GM21786 (cell line): ENCODE measurements around the gene WDR62.

Experiments
- ATAC-seq: cut with Tn5 transposase; IDR thresholded peaks from one replicate; pipeline ENCODE4 v1.9.1; 2021; ENCODE audit not compliant: unreplicated experiment

Gene WDR62

GRCh38 chr19:36054733-36055686, at the start of gene WDR62:
Gene WDR62, plus strand, starts transcription at chr19:36054897. Its CDS starts 75 bp downstream, at chr19:36054972.
- ATAC-seq, result peak; percentile 68

DNA sequence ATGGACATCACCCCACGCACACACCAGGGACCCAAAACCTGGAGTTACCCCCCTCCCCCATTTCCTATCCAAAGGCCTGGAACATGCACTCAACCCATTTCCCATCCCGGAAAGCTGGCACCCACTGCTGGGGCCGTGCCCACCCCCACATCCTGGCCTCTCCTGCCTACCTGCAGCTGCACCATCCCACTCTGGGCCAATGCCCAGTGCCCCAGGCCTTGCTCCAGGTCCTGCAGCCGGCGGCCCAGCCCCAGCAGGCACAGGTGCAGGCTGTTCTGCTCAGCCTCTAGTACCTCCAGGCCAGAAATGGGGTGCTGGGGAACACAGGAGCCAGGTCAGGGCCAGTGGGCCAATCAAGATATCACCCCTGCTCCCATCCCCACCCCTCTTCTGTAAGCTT, 47.7 kb upstream of the WDR62 start:
- ATAC-seq, result no peak

GRCh38 chr19:36008336-36008978, 46.2 kb upstream of the WDR62 start, which contains the start of gene SYNE4:
Gene SYNE4, minus strand, starts transcription at chr19:36008813. Its CDS starts 132 bp downstream, at chr19:36008681.
- ATAC-seq, result no peak

- no peak for ATAC-seq
Measured at GRCh38 chr19:36009220-36009619, 45.5 kb upstream of the WDR62 start.

DNA sequence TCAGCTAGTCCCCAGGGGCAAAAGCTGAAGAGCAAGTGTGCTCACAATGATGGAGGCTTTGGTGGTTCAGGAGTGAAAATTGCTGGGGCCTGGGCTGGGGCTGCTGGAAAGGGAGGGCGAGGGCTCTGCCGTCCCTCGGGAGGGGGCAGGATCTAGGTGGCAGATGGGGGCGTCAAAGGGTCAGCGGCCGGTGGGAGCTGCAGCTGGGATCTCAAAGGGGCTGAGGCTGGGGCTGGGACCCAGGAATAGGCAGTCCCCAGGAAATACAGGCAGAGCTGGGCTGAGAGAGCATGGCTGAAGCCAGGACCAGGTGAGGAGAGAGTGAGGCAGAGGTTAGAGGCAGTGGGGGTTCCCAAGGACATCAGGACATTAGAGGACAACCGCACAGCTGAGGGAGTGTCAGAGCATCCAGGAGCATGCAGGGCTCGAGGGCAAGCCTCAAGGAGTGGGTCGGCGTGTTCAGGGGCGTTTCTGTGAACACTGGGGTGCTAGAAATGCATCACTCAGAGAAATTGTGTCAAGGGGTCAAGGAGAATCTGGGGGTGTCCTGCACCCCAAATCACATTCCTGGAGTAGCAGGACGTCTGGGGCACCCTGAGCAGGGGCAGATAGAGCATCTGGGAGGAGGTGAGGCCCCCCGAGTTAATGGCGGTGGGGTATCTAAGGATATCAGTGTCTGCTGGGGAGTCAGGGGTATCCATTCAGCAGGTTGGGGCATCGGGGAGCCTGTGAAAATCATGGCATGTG, 44.9 kb upstream of the WDR62 start:
- ATAC-seq, result no peak

DNA sequence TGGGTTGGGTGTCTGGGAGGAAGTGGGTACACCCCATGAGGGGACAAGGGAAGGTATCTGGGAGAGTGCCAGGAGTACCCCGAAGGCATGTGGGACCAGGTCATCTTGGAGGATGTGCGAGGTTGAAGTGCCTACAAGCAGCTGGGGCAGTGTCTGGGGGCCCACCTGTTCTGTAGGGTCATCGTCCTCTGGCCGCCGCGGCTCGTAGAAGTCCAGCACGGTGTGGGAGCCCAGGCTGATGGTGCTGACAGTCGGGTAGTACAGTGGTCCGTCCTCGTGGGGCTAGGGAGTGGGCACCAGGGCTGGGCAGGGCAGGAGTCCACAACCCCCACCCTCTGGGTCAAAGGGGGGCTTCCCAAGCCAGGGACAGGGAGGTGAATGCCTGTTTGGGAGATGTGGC, 44.3 kb upstream of the WDR62 start:
- no peak for ATAC-seq

- ATAC-seq, result no peak
Measured at GRCh38 chr19:36013280-36014011, 41.3 kb upstream of the WDR62 start.

DNA sequence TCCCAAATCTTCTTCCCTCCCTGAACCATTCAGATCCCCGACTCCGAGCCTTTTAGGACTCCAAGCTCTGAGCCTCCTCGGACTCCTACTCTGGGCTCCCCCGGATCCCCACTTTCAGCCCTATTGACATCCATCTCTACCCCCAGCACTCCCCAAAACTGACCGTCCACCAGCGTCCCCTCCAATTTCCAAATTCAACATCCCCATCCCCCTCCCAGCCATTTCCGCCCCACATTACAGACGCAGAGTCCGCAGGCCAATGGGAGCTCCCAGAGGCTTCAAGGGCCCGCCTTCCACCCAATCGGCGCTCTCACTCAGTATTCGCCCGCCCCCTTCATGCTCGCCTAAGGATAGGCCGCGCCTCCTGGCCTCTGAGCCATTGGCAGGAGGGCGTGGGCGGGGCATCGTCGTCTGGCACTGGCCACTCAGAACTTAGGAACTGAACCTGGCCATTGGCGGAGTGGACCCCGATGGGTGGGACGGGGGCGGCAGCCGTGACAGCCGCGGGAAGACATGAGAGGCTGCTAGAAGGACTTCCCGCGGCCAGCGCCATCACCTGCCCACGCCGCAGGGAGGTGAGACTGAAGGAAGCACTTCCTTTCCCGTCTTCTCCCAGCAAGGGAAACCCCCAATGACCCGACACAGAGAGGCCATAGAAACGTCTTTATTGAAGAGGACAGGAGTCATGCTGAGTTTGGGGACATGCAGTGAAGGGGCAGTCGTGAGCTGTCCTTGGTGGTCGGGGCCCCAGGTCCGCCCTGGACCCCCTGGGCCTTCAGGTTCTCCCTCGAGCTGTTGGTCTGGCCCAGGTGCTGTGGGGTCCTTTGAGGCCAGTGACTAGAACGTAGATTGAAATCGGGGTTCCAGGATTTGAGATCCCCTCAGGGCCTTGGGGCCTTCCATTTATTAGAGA, 40.4 kb upstream of the WDR62 start, which contains the start of gene ALKBH6:
Gene ALKBH6, minus strand, starts transcription at position 202 of the 913 bp plus-strand sequence. CDS start 816 bp downstream, outside the sequence.
- ATAC-seq, result peak; percentile 96

DNA sequence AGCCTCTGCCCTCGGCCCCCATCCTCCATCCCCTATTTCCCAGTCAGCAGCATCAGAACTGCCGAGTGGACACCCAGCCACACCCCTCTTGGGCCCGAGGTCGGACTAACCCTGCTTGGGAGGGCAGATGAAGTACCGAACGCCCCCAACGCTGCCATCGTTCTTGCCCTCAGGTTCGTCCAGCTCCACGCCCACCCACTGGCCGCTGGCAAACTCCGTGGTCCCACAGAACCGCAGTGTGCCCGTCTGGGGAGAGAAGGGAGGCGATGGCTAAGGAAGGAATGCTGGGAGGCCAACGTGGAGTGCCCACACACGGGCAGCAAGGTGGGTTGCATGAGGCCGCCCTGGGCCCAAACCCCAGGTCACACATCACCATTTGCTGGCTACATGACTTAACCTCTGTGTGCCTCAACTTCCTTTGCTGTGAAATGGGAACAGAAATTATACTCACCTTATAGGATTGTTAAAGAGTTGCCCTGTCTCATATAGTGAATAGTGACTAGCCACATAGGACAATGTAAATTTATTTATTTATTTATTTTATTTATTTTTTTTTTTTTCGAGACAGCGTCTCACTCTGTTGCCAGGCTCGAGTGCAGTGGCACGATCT, 35.5 kb upstream of the WDR62 start:
- ATAC-seq, result no peak

- no peak for ATAC-seq
Measured at GRCh38 chr19:36023432-36023831, 31.3 kb upstream of the WDR62 start.

DNA sequence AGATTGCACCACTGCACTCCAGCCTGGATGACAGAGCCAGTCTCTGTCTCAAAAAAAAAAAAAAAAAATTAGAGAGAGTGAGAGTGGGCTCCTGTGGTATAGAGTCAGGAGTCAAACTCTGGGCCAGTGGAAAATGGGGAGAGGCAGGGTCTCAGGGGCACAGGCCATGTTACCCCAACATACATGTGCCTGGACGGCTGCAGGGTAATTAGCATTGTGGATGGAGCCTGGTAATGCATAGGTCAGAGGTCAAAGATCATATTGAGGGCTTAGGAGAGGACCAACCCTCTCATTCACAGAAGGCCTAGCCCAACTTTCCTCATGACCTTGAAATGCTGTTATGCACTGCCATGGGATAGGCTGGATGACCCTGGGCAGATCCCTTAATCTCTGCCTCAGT, 29.2 kb upstream of the WDR62 start:
- no peak for ATAC-seq

DNA sequence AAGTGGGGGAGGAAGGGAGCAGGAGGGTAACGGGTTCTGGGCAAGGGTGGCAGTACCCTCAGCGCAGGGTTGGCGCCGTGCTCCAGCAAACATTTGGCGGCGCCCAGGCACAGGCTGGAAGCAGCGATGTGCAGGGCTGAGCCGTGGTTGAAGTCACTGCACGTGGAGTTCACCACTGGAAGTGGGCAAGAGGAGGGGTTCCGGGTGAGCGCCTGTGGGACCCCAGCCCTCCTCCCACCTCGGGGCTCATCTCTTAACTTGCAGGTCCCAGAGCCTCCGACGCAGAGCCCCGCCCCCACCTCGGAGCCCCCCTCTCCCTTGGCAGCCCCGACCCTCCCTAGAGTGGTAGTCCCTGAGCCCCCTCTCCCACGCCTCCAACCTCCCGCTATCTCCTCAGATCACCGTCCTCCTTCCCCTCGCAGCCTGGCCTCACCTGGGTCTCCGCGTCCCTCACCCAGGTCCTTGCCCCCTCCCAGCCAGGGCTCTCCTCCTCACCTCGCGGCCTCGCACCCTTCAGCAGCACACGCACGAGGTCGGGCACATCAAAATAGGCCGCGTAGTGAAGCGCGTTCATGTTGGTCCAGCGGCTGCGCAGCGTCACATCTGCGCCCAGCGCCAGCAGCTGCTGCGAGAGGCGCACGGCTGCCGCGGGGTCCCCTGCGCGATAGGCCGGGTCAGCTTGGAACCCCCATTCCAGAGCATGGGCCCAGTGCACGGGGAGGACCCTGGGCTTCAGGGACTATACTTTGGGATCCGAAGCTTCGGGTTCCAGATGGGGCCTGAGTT, 28.4 kb upstream of the WDR62 start:
- no peak for ATAC-seq

DNA sequence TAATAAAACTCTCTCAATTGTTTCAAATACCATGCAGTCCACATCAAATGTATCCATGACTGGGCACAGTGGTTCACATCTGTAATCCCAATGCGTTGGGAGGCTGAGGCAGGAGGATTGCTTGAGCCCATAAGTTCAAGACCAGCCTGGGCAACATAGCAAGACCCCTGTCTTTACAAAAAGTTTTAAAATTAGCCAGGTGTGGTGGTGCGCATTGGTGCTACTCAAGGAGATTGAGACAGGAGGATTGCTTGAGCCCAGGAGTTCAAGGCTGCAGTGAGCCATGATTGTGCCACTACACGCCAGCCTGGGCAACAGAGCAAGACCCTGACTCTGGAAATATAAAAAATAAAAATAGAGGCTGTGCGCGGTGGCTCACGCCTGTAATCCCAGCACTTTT, 27.0 kb upstream of the WDR62 start:
- ATAC-seq, result no peak

DNA sequence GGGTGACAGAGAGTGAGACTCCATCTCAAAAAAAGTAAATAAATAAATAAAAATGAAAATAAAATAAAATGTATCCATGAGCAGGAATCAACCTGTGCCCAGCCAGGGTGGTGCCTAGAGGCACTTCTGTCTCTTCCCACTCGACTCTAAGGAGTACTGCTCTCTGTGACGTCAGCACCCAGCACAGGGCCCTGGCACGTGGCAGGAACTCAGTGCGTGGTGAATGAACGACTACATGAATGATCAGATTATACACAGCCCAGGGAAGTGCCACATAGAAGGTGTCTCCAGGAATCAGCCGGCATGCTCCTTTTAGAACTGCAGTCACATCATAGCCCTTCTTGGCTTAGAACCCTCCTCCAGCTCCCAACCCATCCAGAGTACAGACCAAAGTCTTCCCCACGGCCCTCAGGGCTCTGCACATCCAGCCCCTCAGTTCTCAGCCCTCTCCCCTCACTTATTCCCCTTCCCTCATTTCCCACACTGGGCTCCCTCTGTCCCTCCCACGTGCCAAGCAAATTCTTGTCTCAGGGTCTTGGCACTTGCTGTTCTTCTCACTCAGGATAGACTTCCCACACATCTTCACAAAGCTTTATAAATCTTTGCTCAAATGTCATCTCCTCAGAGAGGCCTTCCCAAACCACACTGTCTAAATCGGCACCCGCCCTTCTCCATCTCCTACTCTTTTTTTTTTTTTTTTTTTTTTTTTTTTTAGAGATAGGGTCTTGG, 26.2 kb upstream of the WDR62 start:
- no peak for ATAC-seq

GRCh38 chr19:36030264-36031148, 24.2 kb upstream of the WDR62 start:
- no peak for ATAC-seq

DNA sequence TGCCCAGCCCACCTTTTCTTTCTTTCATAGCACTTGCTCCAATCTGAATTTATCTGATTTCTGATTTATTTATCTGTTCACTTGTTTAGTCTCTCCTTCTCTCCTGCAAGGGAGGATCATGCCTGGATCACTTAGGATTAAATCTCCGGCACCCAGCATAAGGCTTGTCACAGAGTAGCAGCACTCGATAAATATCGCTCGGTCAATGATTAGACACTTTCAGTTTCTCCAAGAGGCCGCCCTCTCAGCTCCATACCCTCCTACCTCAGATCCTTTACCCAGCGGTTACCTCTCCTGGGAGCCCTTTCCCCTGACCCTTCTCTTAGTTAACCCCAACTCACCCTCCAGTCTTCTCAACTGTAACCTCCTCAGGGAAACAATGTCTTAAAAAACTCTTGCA, 23.4 kb upstream of the WDR62 start:
- no peak for ATAC-seq
